ENCODE data around the gene DMAC2.

The DMAC2 gene

GRCh38 chr19:41422955-41423354, 16.8 kb downstream of the DMAC2 start:
- POLR2A ChIA-PET: no interaction called here
- Histone ChIP-seq H3K27ac (ENCODE audit: insufficient read depth in 1 of 2, low read depth in 1 of 2, low read length in 2 of 2, poor library complexity in 1 of 2, severe bottlenecking in 2 of 2) (no peak overlapping the region), H3K9me3 (ENCODE audit: control extremely low read depth in 1 of 5, control insufficient read depth in 4 of 5, insufficient read depth in 2 of 5, low read depth in 1 of 5, low read length in 4 of 5) (no peaks in the 10 kb centered on the region), H3K4me1 (ENCODE audit: control extremely low read depth in 1 of 4, control insufficient read depth in 4 of 4, insufficient read depth in 4 of 4, low read length in 3 of 4) (peaks cover 8 to 65% (median 59%) of the 10 kb centered on the region in 4 experiments), H3K4me3 (ENCODE audit: control insufficient read depth in 1 of 7, extremely low read depth in 1 of 7, insufficient read depth in 4 of 7, low read depth in 2 of 7, low read length in 6 of 7) (no peak overlapping the region), H3K36me3 (ENCODE audit: control insufficient read depth in 4 of 4, insufficient read depth in 4 of 4, low read length in 3 of 4) (peaks cover 2 to 62% (median 45%) of the 10 kb centered on the region in 4 experiments), H3K27me3 (replicated peaks in 2 of 5; ENCODE audit: control insufficient read depth in 4 of 5, insufficient read depth in 5 of 5, low read length in 4 of 5) (no peaks in the 10 kb centered on the region)
- 94% methylated on average over 9 of the region's 12 CpGs for WGBS (ENCODE audit: insufficient coverage)
- CTCF ChIA-PET: interaction anchor here (1.5 kb wide), 1 partner anchor 8 kb away, joined by 5 read pairs; no protein-coding TSS in a partner anchor
- no peak for DNase-seq

- WGBS (ENCODE audit: insufficient coverage): 82% methylated on average over 17 of the region's 18 CpGs
- no peak overlapping the region for H3K4me3 ChIP-seq (ENCODE audit: control insufficient read depth in 1 of 7, extremely low read depth in 1 of 7, insufficient read depth in 4 of 7, low read depth in 2 of 7, low read length in 6 of 7)
- POLR2A ChIA-PET: no interaction called here
- no peaks in the 10 kb centered on the region for H3K27me3 ChIP-seq (replicated peaks in 2 of 5; ENCODE audit: control insufficient read depth in 4 of 5, insufficient read depth in 5 of 5, low read length in 4 of 5)
- no peaks in the 10 kb centered on the region for H3K9me3 ChIP-seq (ENCODE audit: control extremely low read depth in 1 of 5, control insufficient read depth in 4 of 5, insufficient read depth in 2 of 5, low read depth in 1 of 5, low read length in 4 of 5)
- H3K36me3 ChIP-seq (ENCODE audit: control insufficient read depth in 4 of 4, insufficient read depth in 4 of 4, low read length in 3 of 4): peaks cover 2 to 62% (median 45%) of the 10 kb centered on the region in 4 experiments
- DNase-seq: no peak
- H3K27ac ChIP-seq (ENCODE audit: insufficient read depth in 1 of 2, low read depth in 1 of 2, low read length in 2 of 2, poor library complexity in 1 of 2, severe bottlenecking in 2 of 2): no peak overlapping the region
- peaks cover 8 to 60% (median 54%) of the 10 kb centered on the region in 4 experiments for H3K4me1 ChIP-seq (ENCODE audit: control extremely low read depth in 1 of 4, control insufficient read depth in 4 of 4, insufficient read depth in 4 of 4, low read length in 3 of 4)
- CTCF ChIA-PET: interaction anchor here (1.6 to 3.1 kb wide), 2 partner anchors 9 to 14 kb away, joined by 8 to 14 read pairs; no protein-coding TSS in a partner anchor
Measured at GRCh38 chr19:41422456-41422855, 17.3 kb downstream of the DMAC2 start.

- POLR2A ChIA-PET: no interaction called here
- CTCF ChIA-PET: interaction anchor here (1.6 to 3.1 kb wide), 2 partner anchors 9 to 14 kb away, joined by 8 to 14 read pairs; no protein-coding TSS in a partner anchor
- Histone ChIP-seq H3K27me3 (replicated peaks in 2 of 5; ENCODE audit: control insufficient read depth in 4 of 5, insufficient read depth in 5 of 5, low read length in 4 of 5) (no peaks in the 10 kb centered on the region), H3K9me3 (ENCODE audit: control extremely low read depth in 1 of 5, control insufficient read depth in 4 of 5, insufficient read depth in 2 of 5, low read depth in 1 of 5, low read length in 4 of 5) (no peaks in the 10 kb centered on the region), H3K4me1 (ENCODE audit: control extremely low read depth in 1 of 4, control insufficient read depth in 4 of 4, insufficient read depth in 4 of 4, low read length in 3 of 4) (peaks cover 8 to 57% (median 50%) of the 10 kb centered on the region in 4 experiments), H3K36me3 (ENCODE audit: control insufficient read depth in 4 of 4, insufficient read depth in 4 of 4, low read length in 3 of 4) (peaks cover 2 to 67% (median 47%) of the 10 kb centered on the region in 4 experiments), H3K4me3 (ENCODE audit: control insufficient read depth in 1 of 7, extremely low read depth in 1 of 7, insufficient read depth in 4 of 7, low read depth in 2 of 7, low read length in 6 of 7) (no peak overlapping the region), H3K27ac (ENCODE audit: insufficient read depth in 1 of 2, low read depth in 1 of 2, low read length in 2 of 2, poor library complexity in 1 of 2, severe bottlenecking in 2 of 2) (no peak overlapping the region)
- DNase-seq: no peak
- WGBS (ENCODE audit: insufficient coverage): 99% methylated on average over 13 of the region's 20 CpGs
Measured at GRCh38 chr19:41421973-41422372, 17.7 kb downstream of the DMAC2 start.

- peak overlapping the region in 1 of 2 experiments; percentile 69 for H3K27ac ChIP-seq (ENCODE audit: insufficient read depth in 1 of 2, low read depth in 1 of 2, low read length in 2 of 2, poor library complexity in 1 of 2, severe bottlenecking in 2 of 2)
- POLR2A ChIA-PET: no interaction called here
Measured at GRCh38 chr19:41421314-41421713, 18.4 kb downstream of the DMAC2 start.

GRCh38 chr19:41420101-41420880, 19.4 kb downstream of the DMAC2 start:
- Histone ChIP-seq H3K27ac (ENCODE audit: insufficient read depth in 1 of 2, low read depth in 1 of 2, low read length in 2 of 2, poor library complexity in 1 of 2, severe bottlenecking in 2 of 2) (peak overlapping the region; percentile 51 to 69), H3K36me3 (ENCODE audit: control insufficient read depth in 4 of 4, insufficient read depth in 4 of 4, low read length in 3 of 4) (peaks cover 5 to 64% (median 53%) of the 10 kb centered on the region in 4 experiments), H3K27me3 (replicated peaks in 2 of 5; ENCODE audit: control insufficient read depth in 4 of 5, insufficient read depth in 5 of 5, low read length in 4 of 5) (no peaks in the 10 kb centered on the region), H3K4me1 (ENCODE audit: control extremely low read depth in 1 of 4, control insufficient read depth in 4 of 4, insufficient read depth in 4 of 4, low read length in 3 of 4) (peaks cover 5 to 40% (median 34%) of the 10 kb centered on the region in 4 experiments), H3K9me3 (ENCODE audit: control extremely low read depth in 1 of 5, control insufficient read depth in 4 of 5, insufficient read depth in 2 of 5, low read depth in 1 of 5, low read length in 4 of 5) (no peaks in the 10 kb centered on the region), H3K4me3 (ENCODE audit: control insufficient read depth in 1 of 7, extremely low read depth in 1 of 7, insufficient read depth in 4 of 7, low read depth in 2 of 7, low read length in 6 of 7) (peak overlapping the region in 3 of 7 experiments; percentile 14 to 52 (median 41))
- DNase-seq: peak; percentile 54 to 77 (median 74)
- CTCF ChIA-PET: interaction anchor here (0.6 to 3.1 kb wide), 8 partner anchors 8 to 143 kb away, joined by 3 to 14 read pairs (median 4); no protein-coding TSS in a partner anchor
- POLR2A ChIA-PET: interaction anchor here (0.6 kb wide), 1 partner anchor 639 kb away, joined by 4 read pairs; no protein-coding TSS in a partner anchor
- WGBS (ENCODE audit: insufficient coverage): 20% methylated on average over 6 of the region's 8 CpGs

More at GRCh38 chr19:41421314-41421713, 18.4 kb downstream of the DMAC2 start:
- CTCF ChIA-PET: interaction anchor here (0.5 to 3.1 kb wide), 4 partner anchors 10 to 142 kb away, joined by 3 to 14 read pairs (median 6); no protein-coding TSS in a partner anchor
- DNase-seq: no peak
- peaks cover 2 to 68% (median 51%) of the 10 kb centered on the region in 4 experiments for H3K36me3 ChIP-seq (ENCODE audit: control insufficient read depth in 4 of 4, insufficient read depth in 4 of 4, low read length in 3 of 4)
- H3K9me3 ChIP-seq (ENCODE audit: control extremely low read depth in 1 of 5, control insufficient read depth in 4 of 5, insufficient read depth in 2 of 5, low read depth in 1 of 5, low read length in 4 of 5): no peaks in the 10 kb centered on the region
- H3K4me1 ChIP-seq (ENCODE audit: control extremely low read depth in 1 of 4, control insufficient read depth in 4 of 4, insufficient read depth in 4 of 4, low read length in 3 of 4): peaks cover 5 to 50% (median 44%) of the 10 kb centered on the region in 4 experiments
- H3K27me3 ChIP-seq (replicated peaks in 2 of 5; ENCODE audit: control insufficient read depth in 4 of 5, insufficient read depth in 5 of 5, low read length in 4 of 5): no peaks in the 10 kb centered on the region
- WGBS (ENCODE audit: insufficient coverage): 99% methylated on average over 5 of the region's 6 CpGs
- no peak overlapping the region for H3K4me3 ChIP-seq (ENCODE audit: control insufficient read depth in 1 of 7, extremely low read depth in 1 of 7, insufficient read depth in 4 of 7, low read depth in 2 of 7, low read length in 6 of 7)

- H3K27ac ChIP-seq (ENCODE audit: insufficient read depth in 1 of 2, low read depth in 1 of 2, low read length in 2 of 2, poor library complexity in 1 of 2, severe bottlenecking in 2 of 2): no peak overlapping the region
- WGBS (ENCODE audit: insufficient coverage): 97% methylated on average over 9 of the region's 12 CpGs
- no peak overlapping the region for H3K4me3 ChIP-seq (ENCODE audit: control insufficient read depth in 1 of 7, extremely low read depth in 1 of 7, insufficient read depth in 4 of 7, low read depth in 2 of 7, low read length in 6 of 7)
- no peaks in the 10 kb centered on the region for H3K27me3 ChIP-seq (replicated peaks in 2 of 5; ENCODE audit: control insufficient read depth in 4 of 5, insufficient read depth in 5 of 5, low read length in 4 of 5)
- H3K9me3 ChIP-seq (ENCODE audit: control extremely low read depth in 1 of 5, control insufficient read depth in 4 of 5, insufficient read depth in 2 of 5, low read depth in 1 of 5, low read length in 4 of 5): no peaks in the 10 kb centered on the region
- peaks cover 5 to 19% (median 17%) of the 10 kb centered on the region in 4 experiments for H3K4me1 ChIP-seq (ENCODE audit: control extremely low read depth in 1 of 4, control insufficient read depth in 4 of 4, insufficient read depth in 4 of 4, low read length in 3 of 4)
- DNase-seq: no peak
- POLR2A ChIA-PET: interaction anchor here (0.6 kb wide), 1 partner anchor 131 kb away, joined by 3 read pairs; no protein-coding TSS in a partner anchor
- H3K36me3 ChIP-seq (ENCODE audit: control insufficient read depth in 4 of 4, insufficient read depth in 4 of 4, low read length in 3 of 4): peaks cover 16 to 67% (median 47%) of the 10 kb centered on the region in 4 experiments
- CTCF ChIA-PET: interaction anchor here (0.8 kb wide), 1 partner anchor 23 kb away, joined by 3 read pairs; no protein-coding TSS in a partner anchor
Measured at GRCh38 chr19:41416194-41416674, 23.5 kb downstream of the DMAC2 start.
